ENCODE results near the gene RAB30. TPM values are rescaled to one million over a fixed set of nuclear protein-coding genes. Genes with fewer than 3 reads are reported as not detected.

The RAB30 gene
- total RNA-seq, 4 donors from 2014 or later: 29.8 to 57.1 (median 33.9) TPM

- Histone ChIP-seq H3K27me3 (no peaks in the 10 kb centered on the region), H3K36me3 (no peaks in the 10 kb centered on the region), H3K9me3 (no peaks in the 10 kb centered on the region), H3K4me3 (no peak overlapping the region), H3K4me1 (no peaks in the 10 kb centered on the region), H3K27ac (no peak overlapping the region)
- ATAC-seq (no peak), DNase-seq (no peak)
- intact Hi-C loops (cut with DNase I; ENCODE audit: low total_unique reads): loop anchor here (10.0 kb wide), 1 partner anchor 64 kb away; no protein-coding TSS in a partner anchor
- TF ChIP-seq POLR2A (IDR thresholded peaks at IDR 0.05): no peak
- TF ChIP-seq, protein P1, sequence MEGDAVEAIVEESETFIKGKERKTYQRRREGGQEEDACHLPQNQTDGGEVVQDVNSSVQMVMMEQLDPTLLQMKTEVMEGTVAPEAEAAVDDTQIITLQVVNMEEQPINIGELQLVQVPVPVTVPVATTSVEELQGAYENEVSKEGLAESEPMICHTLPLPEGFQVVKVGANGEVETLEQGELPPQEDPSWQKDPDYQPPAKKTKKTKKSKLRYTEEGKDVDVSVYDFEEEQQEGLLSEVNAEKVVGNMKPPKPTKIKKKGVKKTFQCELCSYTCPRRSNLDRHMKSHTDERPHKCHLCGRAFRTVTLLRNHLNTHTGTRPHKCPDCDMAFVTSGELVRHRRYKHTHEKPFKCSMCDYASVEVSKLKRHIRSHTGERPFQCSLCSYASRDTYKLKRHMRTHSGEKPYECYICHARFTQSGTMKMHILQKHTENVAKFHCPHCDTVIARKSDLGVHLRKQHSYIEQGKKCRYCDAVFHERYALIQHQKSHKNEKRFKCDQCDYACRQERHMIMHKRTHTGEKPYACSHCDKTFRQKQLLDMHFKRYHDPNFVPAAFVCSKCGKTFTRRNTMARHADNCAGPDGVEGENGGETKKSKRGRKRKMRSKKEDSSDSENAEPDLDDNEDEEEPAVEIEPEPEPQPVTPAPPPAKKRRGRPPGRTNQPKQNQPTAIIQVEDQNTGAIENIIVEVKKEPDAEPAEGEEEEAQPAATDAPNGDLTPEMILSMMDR (IDR thresholded peaks at IDR 0.05 in 4 of 5, conservative IDR thresholded peaks at IDR 0.05 in 1 of 5): no peak
- in situ Hi-C loops (cut with MboI; ENCODE audit: low sequenced_read_pairs in 4 of 4): loop anchor here in 1 of 4 donors (10.0 kb wide), 1 partner anchor 146 kb away; the partner anchor contains the start of gene RAB30
Measured at GRCh38 chr11:82929121-82929520, 142.6 kb downstream of the RAB30 start.

DNA sequence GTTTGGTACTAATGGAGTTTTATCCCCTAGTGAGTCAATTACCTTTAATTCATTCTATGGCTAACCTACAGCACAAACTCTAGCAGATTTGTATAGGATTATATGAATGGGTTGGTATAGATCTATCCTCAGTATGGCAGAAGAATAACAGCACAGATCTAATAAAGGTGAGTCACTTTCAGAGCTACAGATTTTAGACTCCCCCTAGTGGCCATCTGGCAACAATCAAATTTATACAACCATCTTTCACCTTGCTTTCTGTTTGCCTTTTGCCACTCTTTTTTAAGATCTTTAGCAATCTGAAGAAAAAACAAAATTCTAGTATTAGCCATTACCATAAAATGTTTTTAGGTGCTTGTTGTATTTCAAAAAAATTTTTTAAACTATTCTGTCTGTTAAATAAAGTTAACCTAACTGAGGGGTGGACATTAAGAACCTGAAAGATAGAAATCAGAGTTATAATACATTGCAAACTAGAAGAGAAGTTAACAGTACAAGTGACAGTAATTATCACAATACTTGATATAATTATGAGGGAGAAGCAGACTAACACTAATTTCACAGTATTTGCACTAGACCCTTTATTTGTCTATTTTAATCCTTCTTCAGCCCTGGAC, 144.3 kb downstream of the RAB30 start:
- Histone ChIP-seq H3K9me3 (no peaks in the 10 kb centered on the region), H3K27me3 (no peaks in the 10 kb centered on the region), H3K27ac (no peak overlapping the region), H3K4me3 (no peak overlapping the region), H3K36me3 (no peaks in the 10 kb centered on the region), H3K4me1 (no peaks in the 10 kb centered on the region)
- in situ Hi-C loops (cut with MboI; ENCODE audit: low sequenced_read_pairs in 4 of 4): loop anchor here in 1 of 4 donors (10.0 kb wide), 1 partner anchor 147 kb away; the partner anchor contains the start of gene RAB30
- intact Hi-C loops (cut with DNase I; ENCODE audit: low total_unique reads): loop anchor here (10.0 kb wide), 1 partner anchor 63 kb away; no protein-coding TSS in a partner anchor
- DNase-seq: no peak
- TF ChIP-seq, protein P1 (IDR thresholded peaks at IDR 0.05 in 4 of 5, conservative IDR thresholded peaks at IDR 0.05 in 1 of 5): peak; percentile 56 to 81 (median 58)
- TF ChIP-seq POLR2A (IDR thresholded peaks at IDR 0.05): no peak
- ATAC-seq: peak in 1 of 2 donors; percentile 80

- TF ChIP-seq, protein P1 (IDR thresholded peaks at IDR 0.05 in 4 of 5, conservative IDR thresholded peaks at IDR 0.05 in 1 of 5): no peak
- TF ChIP-seq POLR2A (IDR thresholded peaks at IDR 0.05): no peak
- DNase-seq (no peak), ATAC-seq (no peak)
- intact Hi-C loops (cut with DNase I; ENCODE audit: low total_unique reads): loop anchor here (10.0 kb wide), 1 partner anchor 60 kb away; no protein-coding TSS in a partner anchor
- Histone ChIP-seq H3K27ac (no peak overlapping the region), H3K4me1 (no peaks in the 10 kb centered on the region), H3K27me3 (no peaks in the 10 kb centered on the region), H3K4me3 (no peak overlapping the region), H3K36me3 (no peaks in the 10 kb centered on the region), H3K9me3 (no peaks in the 10 kb centered on the region)
- in situ Hi-C loops (cut with MboI; ENCODE audit: low sequenced_read_pairs in 4 of 4): loop anchor here in 3 of 4 donors (10.0 to 25.0 kb wide), 3 partner anchors 150 to 313 kb away; partner anchors contain the start of gene RAB30 (in 1 of the 3)
Measured at GRCh38 chr11:82924522-82925224, 147.0 kb downstream of the RAB30 start.

Other genes with a start within 250 kb of the RAB30 start
- 10 to 100 TPM in 2 of 4 donors, 1 to 10 TPM in 2; 7.1 to 17.8 (median 9.5) TPM for gene PRCP, start 171.5 kb downstream of the RAB30 start, total RNA-seq
- 1 to 10 TPM in 3 of 4 donors, under 1 TPM in 1; 0.67 to 2.1 (median 1.1) TPM for gene DDIAS, start 170.2 kb downstream of the RAB30 start, total RNA-seq
- gene PCF11, start 85.2 kb upstream of the RAB30 start, total RNA-seq: 100 to 1,000 TPM in 1 of 4 donors, 10 to 100 TPM in 3; 25.3 to 103 (median 47.5) TPM
- 1 to 10 TPM; 2.1 to 3.7 (median 3.4) TPM for gene ANKRD42, start 121.8 kb upstream of the RAB30 start, total RNA-seq
- gene CCDC90B, start 214.5 kb upstream of the RAB30 start, total RNA-seq: 10 to 100 TPM; 18.1 to 30.1 (median 22.8) TPM

All from gastrocnemius medialis (tissue), 4 donors.